Tibial nerve (tissue), 4 donors: ENCODE results near the gene DAP. TPM values are rescaled to one million over a fixed set of nuclear protein-coding genes. Genes with fewer than 3 reads are reported as not detected.

Experiments used
- DNase-seq, 2 donors: peaks; one replicate each; pipeline ENCODE4 v3.0.0-alpha.2; 2019; ENCODE audit warnings: low spot score in 2 of 2
- H3K27ac ChIP-seq, 4 donors: fragments of 200-600 bp; sonication (generic) in 3 of 4; one replicate each; pipeline ENCODE4 v1.5.1; 2017 to 2019; ENCODE audit warnings: mild to moderate bottlenecking in 1 of 4
- H3K27me3 ChIP-seq, 2 donors: fragments of 200-600 bp; sonication (generic) in 1 of 2; one replicate each; pipeline versions ENCODE4 v1.5.1 to v1.6.0; 2017 to 2019
- H3K36me3 ChIP-seq, 3 donors: fragments of 200-600 bp; sonication (generic); one replicate each; pipeline ENCODE4 v1.5.1; 2018 to 2019
- H3K4me1 ChIP-seq, 4 donors: fragments of 200-600 bp; sonication (generic) in 3 of 4; one replicate each; pipeline ENCODE4 v1.5.1; 2017 to 2019
- H3K4me3 ChIP-seq, 4 donors: fragments of 200-600 bp; sonication (generic) in 3 of 4; one replicate each; pipeline ENCODE4 v1.5.1; 2017 to 2019; ENCODE audit warnings: mild to moderate bottlenecking in 1 of 4, moderate library complexity in 1 of 4
- H3K9me3 ChIP-seq, 4 donors: fragments of 200-600 bp; sonication (generic) in 3 of 4; one replicate each; pipeline ENCODE4 v1.5.1; 2017 to 2019
- CTCF ChIP-seq, 5 experiments: fragments of 200-600 bp in 3 of 5; fragments of 450-650 bp in 2 of 5; sonication (generic) in 3 of 5; IDR thresholded peaks; one replicate each; pipeline ENCODE4 v1.5.1; 2016 to 2019; ENCODE audit warnings: antibody characterized with exemption in 5 of 5, mild to moderate bottlenecking in 3 of 5, moderate library complexity in 2 of 5
- EP300 ChIP-seq, 2 donors: sonication (generic); formaldehyde crosslinking; IDR thresholded peaks; one replicate each; pipeline ENCODE4 v1.6.1; 2017; ENCODE audit warnings: antibody characterized with exemption in 2 of 2, mild to moderate bottlenecking in 1 of 2
- POLR2A ChIP-seq, 2 donors: fragments of 450-650 bp; IDR thresholded peaks; one replicate each; pipeline ENCODE4 v1.6.1; 2017; ENCODE audit warnings: antibody characterized with exemption in 2 of 2, mild to moderate bottlenecking in 2 of 2, moderate library complexity in 2 of 2
- WGBS, 2 donors: methylation state at CpG; one replicate each; pipeline ENCODE4 v1.1.5; 2018; 5-methylcytosine and 5-hydroxymethylcytosine counted together
- total RNA-seq, 4 donors: library from RNA; depleted of rRNA; stranded (reverse); fragments of >200 nt; gene quantifications; one replicate each; pipeline ENCODE4 v1.1.0, GENCODE V29; 2016

Gene DAP
- total RNA-seq, 4 donors from 2014 or later = 43.0 to 77.7 (median 50.0) TPM

GRCh38 chr5:10708189-10708944 lies 52.7 kb downstream of the DAP start:
- no peak for DNase-seq
- Histone ChIP-seq H3K36me3 (peaks cover 0 to 21% (median 0%) of the 10 kb centered on the region in 3 donors), H3K4me3 (no peak overlapping the region), H3K27me3 (no peaks in the 10 kb centered on the region), H3K4me1 (peaks cover 0 to 27% (median 2%) of the 10 kb centered on the region in 4 donors), H3K27ac (no peak overlapping the region), H3K9me3 (no peaks in the 10 kb centered on the region)
- WGBS, 2 donors = 79 to 83% methylated on average over 10 of the region's 10 CpGs
- TF ChIP-seq POLR2A (IDR thresholded peaks at IDR 0.05) (no peak), EP300 (IDR thresholded peaks at IDR 0.05) (no peak), CTCF (IDR thresholded peaks at IDR 0.05) (no peak)

GRCh38 chr5:10707198-10708142 lies 53.6 kb downstream of the DAP start:
- WGBS, 2 donors = 87 to 88% methylated on average over 13 of the region's 13 CpGs
- TF ChIP-seq EP300 (IDR thresholded peaks at IDR 0.05) (no peak), CTCF (IDR thresholded peaks at IDR 0.05) (no peak), POLR2A (IDR thresholded peaks at IDR 0.05) (no peak)
- Histone ChIP-seq H3K36me3 (peaks cover 0 to 12% (median 0%) of the 10 kb centered on the region in 3 donors), H3K4me3 (no peak overlapping the region), H3K9me3 (no peaks in the 10 kb centered on the region), H3K4me1 (peaks cover 0 to 36% (median 7%) of the 10 kb centered on the region in 4 donors), H3K27ac (no peak overlapping the region), H3K27me3 (no peaks in the 10 kb centered on the region)
- no peak for DNase-seq

- DNase-seq = no peak
- Histone ChIP-seq H3K27ac (no peak overlapping the region), H3K4me1 (peaks cover 0 to 47% (median 8%) of the 10 kb centered on the region in 4 donors), H3K4me3 (no peak overlapping the region), H3K9me3 (no peaks in the 10 kb centered on the region), H3K27me3 (no peaks in the 10 kb centered on the region), H3K36me3 (peaks cover 0 to 10% (median 0%) of the 10 kb centered on the region in 3 donors)
- TF ChIP-seq EP300 (IDR thresholded peaks at IDR 0.05) (no peak), POLR2A (IDR thresholded peaks at IDR 0.05) (no peak), CTCF (IDR thresholded peaks at IDR 0.05) (no peak)
- WGBS, 2 donors = 94 to 96% methylated on average over 4 of the region's 4 CpGs
These were observed 54.7 kb downstream of the DAP start for GRCh38 chr5:10706326-10706725.

GRCh38 chr5:10705747-10706146 lies 55.3 kb downstream of the DAP start:
- TF ChIP-seq CTCF (IDR thresholded peaks at IDR 0.05) (no peak), EP300 (IDR thresholded peaks at IDR 0.05) (no peak), POLR2A (IDR thresholded peaks at IDR 0.05) (no peak)
- Histone ChIP-seq H3K9me3 (no peaks in the 10 kb centered on the region), H3K4me3 (no peak overlapping the region), H3K36me3 (peaks cover 0 to 4% (median 0%) of the 10 kb centered on the region in 3 donors), H3K27me3 (no peaks in the 10 kb centered on the region), H3K27ac (no peak overlapping the region), H3K4me1 (peaks cover 0 to 53% (median 8%) of the 10 kb centered on the region in 4 donors)
- DNase-seq = no peak
- 92 to 93% methylated on average over 2 of the region's 2 CpGs for whole genome bisulfite sequencing, 2 donors
